Heart left ventricle (tissue), 13 donors: ENCODE results near the gene FAM161B.

Experiments used
- CTCF ChIP-seq, 12 donors: fragments of 200-600 bp; sonication (generic) in 4 of 12; IDR thresholded peaks; one replicate each; pipeline versions ENCODE4 v1.5.0 to v1.8.0; 2018 to 2022; ENCODE audit warnings: antibody characterized with exemption in 12 of 12, mild to moderate bottlenecking in 5 of 12
- POLR2A ChIP-seq, 2 donors: fragments of 450-650 bp; IDR thresholded peaks; one replicate each; pipeline ENCODE4 v1.6.1; 2017; ENCODE audit warnings: antibody characterized with exemption in 2 of 2, mild to moderate bottlenecking in 2 of 2, moderate library complexity in 2 of 2
- donor health status: ischemic (EF 13 %, LVEDD 7.1; RV severe dilation, severe dysfunction).
- donor health status: DM: no; HTN: yes; CAD: no.
- donor health status: DM: no; HTN: no; CAD: no.
- donor health status: ischemic (EF 25% LVEDD 6.9; RV normal size, moderate dysfunction).
- donor health status: ischemic (EF 25% LVEDD 5.7; RV mildly dilated, moderate dysfunction).
- donor health status: ischemic (EF 35%, LVEDD 5.7; RV mildly dilated, moderate dysfunction).
- donor health status: nonischemic (EF 11% LVEDD 7.7; RV severe dilation, severe dysfunction).
- donor health status: DM: yes; HTN: yes; CAD: no.
- donor health status: PGD.
- donor health status: ischemic (EF 29% LVEDD 5.4; RV normal size, mild dysfunction).
- donor health status: nonischemic (EF 23%, LVEDD 6.1; RV moderate dilation, normal function).

- TF ChIP-seq CTCF (IDR thresholded peaks at IDR 0.05) (no peak), POLR2A (IDR thresholded peaks at IDR 0.05) (no peak)
Measured at GRCh38 chr14:73996731-73997107, 46.8 kb upstream of the FAM161B start.
